HG02885 (cell line): ENCODE measurements around the gene PKIG.
"Not testable (repeated sequence)": the region's sequence is repeated elsewhere in the genome, so short reads cannot be mapped to it uniquely, and the experiment has no call there.

Experiments used
- ATAC-seq: cut with Tn5 transposase; IDR thresholded peaks from one replicate; pipeline ENCODE4 v1.9.1; 2021; ENCODE audit warnings: mild to moderate bottlenecking; ENCODE audit not compliant: unreplicated experiment, poor library complexity

Gene PKIG

DNA sequence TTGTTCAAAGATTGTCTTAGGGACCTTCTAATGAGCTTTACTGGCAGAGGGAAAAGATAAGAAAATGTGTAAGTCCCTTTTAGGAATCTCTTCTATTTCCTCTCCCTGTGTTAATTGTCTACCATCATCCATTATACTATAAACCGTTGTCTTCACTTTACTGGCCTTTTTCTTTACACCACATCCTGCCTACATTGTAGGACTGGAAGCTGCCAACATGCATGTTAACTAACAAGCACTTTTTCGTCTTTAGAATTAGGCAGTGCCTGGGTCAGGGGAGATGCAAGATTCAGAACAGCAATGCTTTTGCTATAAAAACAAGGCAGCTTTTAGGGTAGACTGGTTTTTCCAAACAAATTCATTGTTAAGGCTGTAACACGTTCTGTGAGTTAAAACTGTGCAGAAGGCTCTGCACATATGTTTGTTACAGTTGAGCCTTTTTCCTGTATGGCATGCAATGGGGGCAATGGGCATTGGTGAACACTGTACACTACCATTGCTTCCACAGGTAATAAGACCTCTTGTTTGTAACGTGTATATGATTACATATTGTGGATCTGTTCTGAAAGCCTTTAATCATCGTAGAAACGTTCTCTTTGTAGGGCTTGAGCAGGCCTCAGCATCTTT is 10.9 kb upstream of the PKIG start:
- ATAC-seq, result no peak

DNA sequence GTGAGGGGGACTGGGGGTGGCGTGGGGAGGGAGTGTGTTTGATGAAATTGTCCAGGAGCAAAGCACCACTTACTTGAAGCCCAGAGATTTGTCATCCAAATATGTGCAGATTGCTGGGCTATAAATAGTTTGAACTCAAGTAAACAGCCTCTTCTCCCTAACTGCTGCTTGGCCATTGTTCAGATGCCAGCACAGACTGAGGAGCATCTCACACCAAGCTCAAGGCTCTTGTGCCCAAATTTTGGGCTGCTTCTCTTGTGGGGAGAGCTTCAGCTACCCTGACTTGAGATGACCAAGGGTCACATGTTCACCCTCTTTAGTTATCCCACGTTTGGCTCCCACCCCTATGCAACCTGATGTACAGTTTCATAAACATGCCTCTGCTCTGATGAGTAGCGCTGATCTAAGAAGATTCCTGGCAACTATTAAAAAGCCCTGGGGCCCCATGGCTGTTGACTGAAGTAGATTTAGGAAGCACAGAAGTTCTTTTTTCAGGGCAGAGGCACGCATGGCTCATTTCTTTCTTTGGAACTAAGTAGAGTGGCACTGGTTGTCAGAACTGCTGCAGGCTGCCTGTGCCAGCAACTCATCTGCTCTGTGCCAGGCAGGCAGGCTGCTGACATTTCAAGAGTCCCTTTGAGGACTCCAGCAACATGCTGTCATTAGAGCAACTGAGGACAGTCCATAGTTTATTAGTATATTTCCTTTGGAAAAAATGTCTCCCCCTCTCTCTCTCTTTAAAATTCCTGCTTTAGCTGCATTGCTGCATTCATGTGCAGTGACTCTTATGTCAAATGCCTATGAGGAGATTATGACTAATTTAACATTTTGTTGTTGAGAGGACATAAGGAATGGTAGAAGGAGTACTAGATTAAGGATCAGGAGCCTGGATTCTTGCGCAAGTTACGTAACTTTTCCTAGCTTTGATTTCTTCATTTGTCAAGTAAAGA is 9.6 kb upstream of the PKIG start:
- no peak for ATAC-seq

- ATAC-seq, result no peak
Observed at GRCh38 chr20:44573501-44573869, 8.9 kb upstream of the PKIG start.

DNA sequence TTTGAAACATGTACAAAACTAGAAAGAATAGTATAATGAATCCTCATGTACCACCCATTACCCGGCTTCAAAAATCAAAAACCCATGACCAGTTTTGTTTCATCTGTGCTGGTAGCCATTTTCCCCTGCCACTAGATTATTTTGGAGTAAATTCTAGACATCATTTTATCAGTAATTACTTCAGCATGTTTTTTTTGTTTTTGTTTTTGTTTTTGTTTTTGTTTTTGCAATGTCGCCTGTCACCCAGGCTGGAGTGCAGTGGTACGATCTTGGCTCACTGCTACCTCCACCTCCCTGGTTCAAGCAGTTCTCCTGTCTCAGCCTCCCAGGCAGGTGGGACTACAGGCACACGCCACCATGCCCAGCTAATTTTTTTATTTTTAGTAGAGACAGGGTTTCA is 8.0 kb upstream of the PKIG start:
- ATAC-seq, result no peak

DNA sequence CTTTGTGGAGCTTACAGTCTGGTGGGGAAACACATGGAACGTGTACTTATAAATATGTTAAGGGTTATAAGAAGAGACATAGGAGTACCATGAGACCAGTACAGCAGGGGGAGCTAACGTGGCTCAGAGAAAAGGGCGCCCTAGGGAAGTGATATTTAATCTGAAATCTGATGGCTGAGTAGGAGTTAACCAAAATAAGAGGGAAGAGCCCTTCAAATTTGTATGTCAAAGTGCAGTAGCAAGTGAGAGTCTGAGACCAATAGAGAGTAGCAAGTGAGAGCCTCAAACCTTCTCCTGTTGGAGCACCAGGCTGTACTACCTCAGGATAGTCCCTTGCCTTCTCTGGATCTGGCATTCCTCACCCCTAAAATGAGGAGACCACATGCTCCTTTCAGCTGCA is 6.1 kb upstream of the PKIG start:
- ATAC-seq, result no peak

DNA sequence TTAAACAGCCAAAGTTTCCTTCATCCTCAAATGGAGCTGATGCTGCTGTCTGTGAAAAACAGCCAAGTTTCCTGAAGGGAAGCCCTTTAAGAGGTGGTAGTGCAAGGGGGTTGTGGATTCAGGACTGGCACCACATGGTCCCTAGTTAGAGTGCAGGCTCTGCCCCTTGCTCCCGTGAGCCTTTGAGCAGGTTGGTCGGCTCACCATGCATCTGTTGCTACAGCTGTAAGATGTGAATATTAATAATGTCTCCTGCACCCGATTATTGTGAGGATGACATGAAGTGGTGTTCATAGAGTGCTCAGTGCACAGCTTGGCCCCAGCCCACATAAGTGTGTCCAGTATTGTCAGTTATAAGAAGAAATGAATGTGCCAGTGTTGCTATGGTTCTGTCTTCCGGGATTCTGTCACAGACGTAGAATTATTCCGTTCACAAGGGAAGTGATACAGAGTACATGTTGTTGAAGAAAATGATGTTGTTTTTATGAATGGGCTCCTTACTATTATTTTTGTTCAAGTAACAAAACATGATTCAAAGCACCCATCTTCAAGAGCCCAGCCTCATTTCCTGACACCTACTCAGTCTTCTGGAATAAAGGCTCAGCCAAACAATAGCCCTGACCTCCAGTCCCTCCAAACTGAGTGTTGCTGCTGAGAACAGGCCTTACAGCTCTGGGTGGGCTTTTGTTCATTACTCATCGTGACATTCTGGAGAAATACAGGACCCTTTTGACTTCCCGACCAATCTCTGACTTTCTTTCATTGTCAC is 2.9 kb upstream of the PKIG start:
- ATAC-seq, result no peak

DNA sequence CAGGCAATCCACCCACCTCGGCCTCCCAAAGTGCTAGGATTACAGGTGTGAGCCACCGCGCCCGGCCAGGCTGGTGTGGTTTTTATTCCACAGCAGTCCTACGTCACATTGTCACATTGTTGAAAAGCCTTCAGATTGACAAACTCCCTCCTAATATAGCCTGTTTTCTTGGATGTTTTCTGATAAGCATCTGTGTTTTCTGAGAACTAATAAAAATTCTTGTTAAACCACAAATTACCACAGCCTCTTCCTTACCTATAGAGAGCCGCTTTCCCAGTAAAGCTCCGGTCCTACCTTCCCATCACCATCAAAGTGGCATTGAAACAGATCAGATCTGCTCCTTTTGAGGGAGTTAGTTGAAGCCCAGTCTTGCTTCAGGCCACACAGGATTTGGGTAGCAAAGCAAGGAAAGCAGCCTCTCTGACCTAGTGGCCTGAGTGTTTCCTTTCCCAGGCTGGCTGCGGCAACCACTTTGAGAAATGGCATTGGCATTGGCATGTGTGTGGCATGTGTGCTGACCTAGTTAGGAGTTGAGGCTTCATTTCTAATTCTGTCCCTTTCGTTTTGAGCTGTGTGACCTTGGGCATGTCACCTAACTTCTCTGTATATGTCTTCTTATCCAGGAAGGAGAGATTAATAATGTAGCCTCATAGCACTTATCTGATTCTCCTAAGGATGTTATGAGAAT is 1.7 kb upstream of the PKIG start:
- ATAC-seq, result no peak

DNA sequence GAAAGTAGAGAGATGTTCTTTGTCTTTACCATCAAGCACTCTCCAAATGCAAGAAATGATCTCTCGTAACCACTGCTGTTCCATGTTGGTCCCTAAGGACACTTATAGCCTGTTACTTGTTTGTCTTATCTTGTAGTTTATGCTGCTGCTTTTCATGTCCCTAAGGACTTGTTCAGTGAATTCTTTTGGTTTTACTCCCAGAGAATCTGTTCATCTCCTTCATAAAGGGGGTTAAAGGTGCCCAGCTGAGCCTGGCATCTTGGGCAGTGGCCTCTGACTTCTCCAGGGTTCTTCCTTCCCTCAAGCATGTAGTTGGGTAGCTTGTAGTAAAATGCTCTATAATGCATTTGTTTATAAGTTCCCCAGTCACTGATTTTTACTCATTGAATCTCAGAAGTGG is 864 bp upstream of the PKIG start:
- no peak for ATAC-seq

GRCh38 chr20:44583157-44583556 is 778 bp downstream of the PKIG start:
- ATAC-seq, result no peak

- ATAC-seq, result no peak
Observed at GRCh38 chr20:44584162-44584561, 1.8 kb downstream of the PKIG start.

- no peak for ATAC-seq
Observed at GRCh38 chr20:44585057-44585963, 2.9 kb downstream of the PKIG start.

GRCh38 chr20:44586289-44586911 is 4.0 kb downstream of the PKIG start:
- peak; percentile 53 for ATAC-seq

DNA sequence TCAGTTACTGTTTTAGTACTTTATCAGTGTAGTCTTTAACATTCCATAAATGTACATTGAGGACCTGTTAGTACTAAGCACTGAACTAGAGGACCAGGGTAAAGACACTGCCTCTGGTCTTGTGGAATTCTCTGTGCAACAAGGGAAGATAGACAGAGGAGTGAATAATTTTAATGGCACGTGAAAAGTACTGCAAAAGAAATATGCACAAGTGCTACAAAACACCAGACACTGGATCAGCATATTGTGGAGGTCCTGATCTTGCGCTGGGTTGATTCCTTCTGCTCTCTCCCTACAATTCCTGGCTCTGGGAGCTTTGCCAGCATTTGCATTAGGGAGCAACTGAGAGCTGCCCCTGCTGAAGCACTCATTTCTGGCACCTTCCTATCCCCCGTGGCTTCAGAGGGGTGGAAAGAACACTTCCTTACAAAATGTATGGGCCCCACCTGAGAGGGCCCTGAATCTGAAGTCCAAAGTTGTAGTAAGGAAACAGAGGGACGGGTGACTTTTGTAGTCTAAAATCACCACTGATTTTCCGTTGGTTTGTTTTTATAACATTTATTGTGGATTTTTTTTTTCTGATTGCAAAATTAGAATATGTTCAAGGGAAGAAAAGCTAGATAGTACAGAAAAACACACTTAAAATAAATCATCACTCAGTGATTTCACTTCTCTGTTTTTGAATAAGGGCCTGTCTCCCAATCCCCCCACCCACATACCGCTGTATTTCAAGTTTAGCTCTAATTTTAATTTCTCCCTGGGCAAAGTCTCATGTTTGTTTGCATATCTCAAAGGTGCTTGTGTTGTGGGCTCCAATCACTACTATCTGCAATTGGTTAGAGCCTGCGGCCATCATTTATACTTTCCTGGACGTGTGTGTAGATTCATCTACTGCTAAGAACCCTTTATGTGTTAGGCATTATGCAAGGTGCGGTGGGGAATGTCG is 4.9 kb downstream of the PKIG start:
- no peak for ATAC-seq

DNA sequence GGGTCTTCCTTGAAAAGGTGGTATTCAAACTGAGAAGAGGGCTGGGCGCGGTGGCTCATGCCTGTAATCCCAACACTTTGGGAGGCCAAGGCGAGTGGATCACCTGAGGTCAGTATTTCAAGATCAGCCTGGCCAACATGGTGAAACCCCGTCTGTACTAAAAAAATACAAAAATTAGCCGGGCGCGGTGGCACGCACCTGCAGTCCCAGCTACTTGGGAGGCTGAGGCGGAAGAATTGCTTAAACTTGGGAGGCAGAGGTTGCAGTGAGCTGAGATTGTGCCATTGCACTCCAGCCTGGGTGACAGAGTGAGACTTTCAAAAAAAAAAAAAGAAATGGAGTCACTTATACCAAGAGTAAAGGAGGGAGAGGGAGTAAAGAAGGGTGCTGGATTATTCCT is 5.9 kb downstream of the PKIG start:
- ATAC-seq, result not testable (repeated sequence)

DNA sequence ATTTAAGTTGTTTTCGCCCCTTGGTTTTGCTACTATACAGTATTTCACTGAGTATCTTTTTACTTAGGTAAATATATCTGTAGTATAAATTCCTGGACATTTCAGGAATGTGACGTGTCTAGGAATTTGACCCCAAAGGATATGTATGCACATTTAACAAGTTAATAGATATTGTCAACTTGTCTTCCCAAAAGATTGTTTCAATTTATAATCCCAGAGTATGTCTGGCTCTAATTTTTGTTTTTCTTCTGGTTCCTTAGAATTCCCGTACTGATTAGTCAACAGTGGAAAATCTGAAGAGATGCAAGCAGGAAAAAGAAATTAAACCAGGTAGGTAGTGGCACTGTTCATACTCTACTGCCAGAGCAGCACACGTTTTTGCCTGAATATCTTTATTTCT is 7.2 kb downstream of the PKIG start:
- no peak for ATAC-seq

DNA sequence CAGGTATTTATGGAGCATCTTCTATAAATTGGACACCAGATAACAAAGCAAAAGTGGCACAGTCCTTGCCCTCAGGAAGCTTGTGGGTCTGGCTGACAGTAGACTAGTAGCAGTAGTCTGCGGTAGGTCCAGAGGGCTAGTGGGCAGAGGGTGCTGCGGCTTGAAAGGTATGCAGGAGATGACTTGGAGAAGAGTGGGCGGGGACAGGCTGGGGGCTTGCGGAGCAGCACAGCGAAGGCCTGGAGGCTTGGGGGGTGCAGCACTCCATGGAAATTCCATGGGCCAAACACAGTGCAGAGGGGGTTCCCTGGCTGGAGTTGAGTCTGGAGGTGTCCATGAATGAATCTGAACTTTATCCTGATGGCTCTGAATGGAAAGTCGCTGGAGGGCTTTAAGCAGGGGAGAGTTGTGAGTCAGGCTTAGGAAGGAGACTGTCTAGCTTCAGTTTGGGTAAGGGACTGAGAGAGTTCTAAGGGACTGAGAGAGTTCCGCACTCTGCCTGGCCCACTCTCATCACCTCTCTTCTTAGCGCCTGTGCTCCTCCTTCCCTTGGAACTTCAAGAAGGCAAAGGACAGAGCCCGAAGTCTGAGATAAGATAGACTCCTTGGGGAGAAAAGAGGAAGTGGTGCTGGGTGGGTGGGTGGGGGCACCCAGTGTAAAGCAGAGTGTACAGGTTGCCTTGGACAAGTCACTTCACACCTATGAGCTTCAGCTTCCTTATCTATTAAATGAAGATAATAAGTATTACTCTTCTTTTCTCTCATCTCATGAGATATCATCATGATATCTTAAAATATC is 8.8 kb downstream of the PKIG start:
- ATAC-seq, result no peak

GRCh38 chr20:44592366-44592765 is 10.0 kb downstream of the PKIG start:
- no peak for ATAC-seq
